NCI-H2081 (cell line): ENCODE measurements around the gene TRPC4AP.

Experiments used
- DNase-seq, 2 experiments: peaks; one replicate each; lab custom pipeline; 2025; lab: John Stamatoyannopoulos, UW

Gene TRPC4AP

GRCh38 chr20:34987288-34988190, 105.1 kb downstream of the TRPC4AP start:
- no peak for DNase-seq

DNA sequence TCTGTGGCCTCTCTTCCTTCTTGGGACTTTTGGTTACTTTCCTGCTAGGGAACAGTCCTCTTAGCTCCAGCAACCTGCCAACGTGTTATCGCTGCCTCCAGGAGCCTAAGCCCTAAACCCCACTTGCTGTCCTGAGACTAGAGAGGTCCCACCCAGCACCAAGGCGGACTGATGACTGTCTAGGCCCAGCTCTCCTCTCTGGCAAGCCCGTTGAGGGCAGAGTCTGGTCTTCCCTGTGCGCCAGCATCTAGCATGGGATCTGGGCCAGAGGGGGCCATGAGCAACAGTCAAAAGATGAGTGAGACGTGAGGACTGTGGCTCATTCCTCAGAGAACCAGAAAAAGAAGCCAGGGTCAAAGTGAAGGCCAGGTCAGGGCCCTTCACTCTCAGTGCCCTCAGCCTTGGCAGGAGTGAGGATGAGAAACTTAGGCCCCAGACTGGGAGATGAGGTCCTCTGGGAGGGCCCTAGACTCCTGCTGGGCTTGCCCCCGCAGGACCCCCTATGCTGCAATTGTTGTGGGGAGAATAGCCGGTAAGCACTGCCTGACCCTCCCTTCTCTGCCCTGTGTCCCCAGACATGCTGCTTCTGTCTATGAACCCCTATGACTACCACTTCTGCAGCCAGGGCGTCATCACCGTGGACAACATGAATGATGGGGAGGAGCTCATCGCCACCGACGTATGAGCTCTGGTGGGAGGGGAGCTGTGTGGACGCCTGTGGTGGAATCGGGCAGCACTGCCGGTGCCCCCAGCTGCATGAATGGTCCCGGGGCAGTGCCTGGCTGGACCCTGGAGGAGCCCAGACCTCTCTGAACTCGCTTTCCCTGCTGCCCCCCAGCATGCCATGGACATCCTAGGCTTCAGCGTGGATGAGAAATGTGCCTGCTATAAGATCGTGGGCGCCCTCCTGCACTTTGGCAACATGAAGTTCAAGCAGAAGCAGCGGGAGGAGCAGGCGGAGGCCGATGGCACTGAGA, 106.0 kb downstream of the TRPC4AP start:
- DNase-seq: no peak

- DNase-seq: no peak
These were observed 106.9 kb downstream of the TRPC4AP start for GRCh38 chr20:34985461-34986310.

GRCh38 chr20:34984756-34985261, 107.8 kb downstream of the TRPC4AP start:
- DNase-seq: no peak

DNA sequence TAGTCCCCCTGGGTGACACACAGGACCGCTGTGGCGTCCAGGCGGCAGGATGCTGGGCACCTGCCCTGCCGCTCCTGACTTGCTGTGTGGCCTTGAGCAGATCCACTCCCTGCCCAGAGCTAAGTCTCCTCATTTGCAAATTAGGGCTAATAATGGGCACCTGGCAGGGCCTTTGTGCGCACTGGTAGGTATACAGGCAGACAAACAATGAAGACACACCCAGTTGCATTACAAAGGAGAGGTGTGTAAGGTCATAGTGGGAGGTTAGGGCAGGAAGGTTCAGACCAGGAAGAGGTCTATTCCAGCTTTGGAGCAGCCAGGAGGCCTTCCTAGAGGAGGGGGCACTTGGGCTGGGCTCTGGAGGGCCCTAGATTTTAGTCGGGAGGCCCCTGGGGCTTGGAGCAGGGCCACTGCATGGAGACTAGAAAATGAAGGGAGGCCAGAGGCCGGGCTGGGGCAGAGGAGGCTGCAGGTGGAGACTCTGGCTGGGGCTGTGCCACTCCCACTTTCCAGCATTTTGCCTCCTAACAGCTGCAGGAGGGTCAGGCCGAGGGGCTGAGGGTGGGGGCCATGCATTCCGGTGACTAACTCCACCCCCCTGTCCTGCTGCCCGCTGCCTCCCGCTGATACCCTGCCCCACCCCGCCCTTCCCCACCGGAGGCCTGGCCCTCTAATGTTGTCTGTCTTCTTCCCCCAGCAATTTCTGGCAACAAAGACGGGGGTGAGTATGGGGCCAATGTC, 108.4 kb downstream of the TRPC4AP start:
- DNase-seq: peak; percentile 41 to 45

DNA sequence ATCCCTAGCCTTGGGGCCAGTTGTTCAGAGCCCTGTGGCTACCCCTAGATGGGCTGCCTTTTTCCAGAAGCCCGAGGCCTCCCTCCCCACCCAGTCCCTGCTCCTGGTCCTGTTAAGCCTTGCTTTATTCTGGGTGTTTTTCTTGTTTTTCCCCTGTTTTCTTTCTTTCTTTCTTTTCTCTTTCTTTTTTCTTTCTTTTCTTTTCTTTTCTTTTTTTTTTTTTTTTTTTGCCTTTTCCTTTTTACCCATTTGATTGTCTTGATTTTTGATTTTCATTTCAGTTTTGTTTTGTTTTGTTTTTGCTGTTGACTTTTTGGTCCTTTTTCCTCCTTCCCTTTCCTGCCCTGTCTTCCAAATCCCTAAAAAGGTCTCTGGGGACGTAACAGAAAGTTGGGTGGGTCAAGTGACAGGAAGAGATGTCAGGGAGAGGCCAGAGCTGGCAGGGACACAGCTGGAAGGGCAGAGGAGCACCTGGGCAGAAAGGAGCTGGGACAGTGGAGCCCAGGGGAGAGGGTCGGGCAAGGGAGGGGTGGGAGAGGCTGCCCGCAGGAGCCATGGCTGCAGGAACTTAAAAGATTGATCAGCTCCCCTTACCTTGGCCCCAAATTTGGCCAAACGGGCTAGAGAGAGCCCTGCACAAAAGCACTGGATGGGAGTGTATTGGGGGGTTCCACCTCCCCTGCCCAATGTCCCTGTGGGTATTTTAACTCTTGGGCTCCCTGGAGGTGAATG, 109.4 kb downstream of the TRPC4AP start:
- no peak for DNase-seq

- no peak for DNase-seq
These were observed 110.1 kb downstream of the TRPC4AP start for GRCh38 chr20:34982270-34983088.

DNA sequence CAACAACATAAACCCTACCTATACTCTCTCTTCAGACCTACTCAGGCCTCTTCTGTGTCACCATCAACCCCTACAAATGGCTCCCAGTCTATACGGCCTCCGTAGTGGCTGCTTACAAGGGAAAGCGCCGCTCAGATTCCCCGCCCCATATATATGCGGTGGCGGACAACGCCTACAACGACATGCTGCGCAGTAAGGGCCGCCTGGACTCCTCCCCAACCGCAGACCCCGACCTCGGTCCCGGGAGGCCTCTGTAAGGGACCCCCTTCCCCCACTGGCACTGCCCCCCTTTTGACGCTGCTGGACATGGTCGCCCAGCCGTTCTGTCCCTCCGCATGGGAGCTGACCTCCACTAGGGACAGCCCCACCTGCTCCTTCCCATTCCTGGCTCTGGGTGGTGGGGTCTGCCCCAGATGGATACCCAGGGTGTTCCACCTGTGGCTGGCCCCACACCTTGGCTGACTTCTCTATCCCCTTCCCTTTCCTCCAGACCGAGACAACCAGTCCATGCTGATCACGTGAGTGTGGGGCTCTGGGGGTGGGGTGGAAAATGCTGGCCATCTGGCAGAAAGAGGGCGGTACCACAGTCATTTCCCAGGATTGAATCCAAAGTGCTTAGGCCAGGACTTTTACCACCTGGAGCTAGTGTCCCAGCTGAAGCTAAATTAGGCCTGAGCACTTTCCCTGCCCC, 111.9 kb downstream of the TRPC4AP start:
- no peak for DNase-seq

DNA sequence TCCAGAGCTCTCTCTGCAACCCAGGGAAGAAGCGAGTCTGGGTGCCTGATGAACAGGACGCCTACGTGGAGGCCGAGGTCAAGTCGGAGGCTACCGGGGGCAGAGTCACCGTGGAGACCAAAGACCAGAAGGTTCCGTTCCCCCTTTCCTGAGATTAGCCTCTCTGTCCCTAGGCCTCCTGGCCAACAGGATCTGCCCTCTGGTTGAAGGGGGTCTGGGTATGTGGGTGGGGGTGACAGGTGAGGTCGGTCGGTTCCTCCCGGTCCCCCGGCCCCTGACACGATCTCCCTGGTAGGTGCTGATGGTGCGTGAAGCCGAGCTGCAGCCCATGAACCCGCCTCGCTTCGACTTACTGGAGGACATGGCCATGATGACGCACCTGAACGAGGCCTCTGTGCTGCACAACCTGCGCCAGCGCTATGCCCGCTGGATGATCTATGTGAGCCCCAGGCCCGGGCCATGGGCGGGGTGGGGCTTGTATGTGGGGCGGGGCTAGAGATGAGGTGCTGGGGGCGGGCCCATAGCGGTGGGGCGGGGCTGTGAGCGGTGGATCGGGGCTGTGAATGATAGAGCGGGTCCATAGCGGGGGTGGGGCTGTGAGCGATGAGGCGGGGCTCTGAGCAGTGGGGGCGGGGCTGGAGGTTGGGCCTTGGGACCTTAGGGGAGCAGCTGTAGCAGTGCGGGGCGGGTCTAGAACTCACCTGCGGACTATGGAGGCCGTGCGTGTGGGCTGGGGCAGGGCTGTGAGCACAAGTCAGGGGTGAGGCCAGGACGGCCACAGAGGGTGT, 113.0 kb downstream of the TRPC4AP start:
- no peak for DNase-seq

- DNase-seq: no peak
These were observed 114.4 kb downstream of the TRPC4AP start for GRCh38 chr20:34978092-34978744.

GRCh38 chr20:34977365-34978091, 115.1 kb downstream of the TRPC4AP start:
- peak in 1 of 2 experiments; percentile 29 for DNase-seq

- DNase-seq: no peak
These were observed 116.3 kb downstream of the TRPC4AP start for GRCh38 chr20:34976286-34976685.

DNA sequence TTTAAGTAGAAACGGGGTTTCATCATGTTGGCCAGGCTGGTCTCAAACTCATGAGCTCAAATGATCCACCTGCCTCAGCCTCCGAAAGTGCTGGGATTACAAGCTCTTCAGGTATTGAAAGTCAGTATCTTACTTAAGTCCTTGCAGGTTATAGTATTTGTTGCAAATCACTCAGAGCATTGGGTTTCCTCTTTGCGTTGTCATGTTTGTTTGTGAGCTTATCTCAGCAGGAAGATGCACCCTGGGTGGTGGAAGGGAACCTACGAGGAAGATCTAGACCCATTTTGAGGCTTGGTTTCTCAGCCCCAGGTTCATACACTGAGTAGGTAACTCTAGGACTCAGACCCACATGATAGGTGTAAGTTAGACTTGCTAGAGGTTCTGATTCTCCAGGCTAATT, 118.4 kb downstream of the TRPC4AP start:
- no peak for DNase-seq

DNA sequence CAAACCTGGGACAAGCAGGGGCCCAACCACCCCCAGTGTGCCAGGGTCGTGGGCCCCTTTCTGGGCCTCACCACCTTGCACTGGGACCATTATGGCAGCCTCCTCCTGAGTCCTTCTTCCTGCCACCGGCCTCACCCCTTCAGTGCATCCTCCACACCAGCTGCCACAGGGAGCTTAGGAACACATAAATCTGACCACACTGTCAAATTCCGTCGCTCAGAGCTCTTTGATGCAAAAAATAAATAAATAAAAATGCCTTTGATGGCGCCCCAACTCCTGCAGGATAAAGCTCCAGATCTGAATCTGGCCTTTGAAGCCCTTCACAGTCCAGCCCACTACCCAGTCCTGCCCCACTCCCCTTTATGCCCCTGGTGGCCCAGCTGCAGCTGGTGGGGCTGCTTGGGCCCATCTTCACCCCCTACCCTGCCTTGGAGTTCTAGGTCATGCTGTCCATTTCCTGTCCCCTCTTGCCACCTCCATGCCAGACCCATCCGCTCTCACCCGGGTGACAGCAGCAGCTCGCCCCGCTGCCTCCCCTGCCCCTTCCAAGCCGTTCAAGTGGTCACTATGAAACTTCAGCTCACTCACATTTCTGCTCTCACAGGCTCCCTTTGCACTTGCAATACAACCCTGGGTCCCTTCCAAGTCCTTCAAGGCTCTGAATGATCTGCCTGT, 120.9 kb downstream of the TRPC4AP start:
- DNase-seq: no peak

DNA sequence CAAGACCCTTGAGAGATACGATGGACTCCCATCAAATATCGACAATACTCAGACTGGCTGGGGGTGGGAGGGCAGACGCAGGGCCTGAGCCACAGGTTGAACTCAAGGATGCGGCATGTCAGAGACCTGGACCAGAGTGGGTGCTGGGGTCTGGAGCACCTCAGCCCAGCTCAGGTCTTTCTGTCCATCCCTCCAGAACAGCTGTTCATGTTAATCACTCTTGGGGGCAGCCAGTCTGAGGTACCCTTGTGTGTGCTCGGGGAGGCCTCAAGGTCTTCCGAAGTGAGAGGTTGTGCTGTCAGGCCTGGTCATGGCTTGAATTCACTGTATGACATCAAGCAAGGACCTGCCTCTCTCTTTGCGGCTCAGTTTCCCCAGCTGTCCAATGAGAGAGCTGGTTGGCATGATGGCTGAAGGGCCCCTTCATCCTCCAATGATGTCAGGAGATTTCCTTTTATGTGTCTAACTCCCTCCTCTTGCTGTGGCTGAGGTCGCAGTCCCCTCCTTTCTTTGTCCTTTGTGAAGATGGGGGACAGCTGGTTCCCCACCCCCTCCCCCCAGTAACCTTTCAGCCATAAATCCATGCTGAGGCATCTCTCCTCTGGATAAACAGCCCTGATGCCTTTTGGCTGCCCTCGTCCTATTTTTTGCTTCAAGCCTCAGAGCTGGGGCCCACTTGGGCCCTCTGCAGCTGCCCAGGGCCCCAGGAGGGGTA, 121.6 kb downstream of the TRPC4AP start:
- DNase-seq: no peak
